A549 (cell line): Measurements from ENCODE around the gene OR4K5. TPM values are rescaled to one million over a fixed set of nuclear protein-coding genes. Genes with fewer than 3 reads are reported as not detected.

Experiments
- ATAC-seq, 2 experiments: fragments of 200-7000 bp in 1 of 2; fragments of >200 bp in 1 of 2; cut with Nextera tagmentation in 1 of 2; cut with Tn5 transposase in 1 of 2; 3 replicates each; pipeline versions ENCODE4 v1.8.0 to v1.9.1; 2018 to 2020; ENCODE audit warnings: mild to moderate bottlenecking in 1 of 2, moderate library complexity in 1 of 2
- CTCF ChIA-PET: fragments of 300-600 bp; sonication (Branson Sonifier 250); formaldehyde crosslinking; extraction: SDS; loops from one replicate; lab custom pipeline; 2021; ENCODE audit warnings: antibody characterized with exemption, inconsistent platforms; lab: Yijun Ruan, JAX
- POLR2A ChIA-PET: fragments of 350-600 bp; formaldehyde crosslinking; extraction: SDS; loops from one replicate; lab custom pipeline; 2021; ENCODE audit warnings: antibody characterized with exemption, inconsistent platforms; lab: Yijun Ruan, JAX
- DNase-seq, 2 experiments: peaks; one replicate each; pipeline versions ENCODE4 v3.0.0 to v3.0.0-alpha.2; 2011 to 2016; ENCODE audit warnings: low read depth in 1 of 2, low spot score in 1 of 2
- FAIRE-seq: peaks from 2 replicates; lab custom pipeline; 2011; peaks lifted over from hg19 to GRCh38; lab: Jason Lieb, UNC
- H3K27ac ChIP-seq, 2 experiments: fragments of >200 bp; sonication (Bioruptor Twin); formaldehyde crosslinking; 3 replicates each; pipeline ENCODE4 v1.5.1; 2016 to 2017
- H3K4me1 ChIP-seq: fragments of >200 bp; sonication (Bioruptor Twin); formaldehyde crosslinking; 3 replicates; pipeline ENCODE4 v1.6.1; 2016
- H3K4me2 ChIP-seq: fragments of >200 bp; sonication (Bioruptor Twin); formaldehyde crosslinking; 3 replicates; pipeline ENCODE4 v1.6.1; 2016
- H3K4me3 ChIP-seq: fragments of >200 bp; sonication (Bioruptor Twin); formaldehyde crosslinking; 3 replicates; pipeline ENCODE4 v1.5.1; 2016
- H3K9me3 ChIP-seq: fragments of >200 bp; sonication (Bioruptor Twin); formaldehyde crosslinking; 3 replicates; pipeline ENCODE4 v1.6.1; 2016
- ATOH8 ChIP-seq: fragments of 250-450 bp; sonication (Bioruptor Pico); IDR thresholded peaks from 2 replicates; pipeline ENCODE4 v1.5.0; 2020; ENCODE audit warnings: low read depth, mild to moderate bottlenecking, moderate library complexity
- CBX2 ChIP-seq: fragments of 200-600 bp; sonication (generic); IDR thresholded peaks from 2 replicates; pipeline ENCODE4 v1.6.1; 2016; ENCODE audit warnings: low read depth, mild to moderate bottlenecking, borderline replicate concordance
- CBX8 ChIP-seq: fragments of 200-600 bp; sonication (generic); IDR thresholded peaks from 2 replicates; pipeline ENCODE4 v1.6.1; 2016
- CEBPB ChIP-seq, 2 experiments: fragments of >200 bp in 1 of 2; sonication (Bioruptor Twin) in 1 of 2; formaldehyde crosslinking in 1 of 2; IDR thresholded peaks; 2 replicates each; pipeline ENCODE4 v1.6.1; 2012 to 2016
- CHD2 ChIP-seq: fragments of 150-350 bp; IDR thresholded peaks from 2 replicates; pipeline ENCODE4 v1.6.1; 2014; ENCODE audit warnings: low read length; ENCODE audit not compliant: partially characterized antibody
- CTCF ChIP-seq: fragments of >200 bp; sonication (Bioruptor Twin); formaldehyde crosslinking; IDR thresholded peaks from 3 replicates; pipeline ENCODE4 v1.5.1; 2016
- EHMT2 ChIP-seq: fragments of 200-600 bp; sonication (generic); IDR thresholded peaks from 2 replicates; pipeline ENCODE4 v1.6.1; 2016; ENCODE audit warnings: antibody characterized with exemption, low read depth, mild to moderate bottlenecking, moderate library complexity
- EP300 ChIP-seq, 2 experiments: fragments of >200 bp; sonication (Bioruptor Twin); formaldehyde crosslinking; IDR thresholded peaks; 2 replicates in 1 of 2; 3 replicates in 1 of 2; pipeline ENCODE4 v1.6.1; 2016 to 2017
- ESRRA ChIP-seq: fragments of 150-350 bp; IDR thresholded peaks from 2 replicates; pipeline ENCODE4 v1.6.1; 2014; ENCODE audit warnings: mild to moderate bottlenecking, low read length, borderline replicate concordance
- FOSB ChIP-seq: fragments of 250-450 bp; sonication (Bioruptor Pico); IDR thresholded peaks from 2 replicates; pipeline ENCODE4 v1.5.0; 2020; ENCODE audit warnings: mild to moderate bottlenecking, moderate library complexity
- FOSL2 ChIP-seq, 2 experiments: fragments of 450-650 bp in 1 of 2; fragments of >200 bp in 1 of 2; sonication (Bioruptor Twin) in 1 of 2; formaldehyde crosslinking; IDR thresholded peaks; 2 replicates each; pipeline versions ENCODE4 v1.5.0 to v1.6.1; 2016 to 2020; ENCODE audit warnings: mild to moderate bottlenecking in 1 of 2, moderate library complexity in 1 of 2
- FOXS1 ChIP-seq: fragments of 250-450 bp; sonication (Bioruptor Pico); IDR thresholded peaks from 2 replicates; pipeline ENCODE4 v1.5.0; 2020; ENCODE audit warnings: mild to moderate bottlenecking, moderate library complexity
- GATA3 ChIP-seq: IDR thresholded peaks from 2 replicates; pipeline ENCODE4 v1.6.1; 2012; ENCODE audit warnings: borderline replicate concordance
- HOXA7 ChIP-seq: fragments of 250-450 bp; sonication (Bioruptor Pico); IDR thresholded peaks from 2 replicates; pipeline ENCODE4 v1.5.0; 2020; ENCODE audit warnings: mild to moderate bottlenecking, moderate library complexity
- JUN ChIP-seq, 2 experiments: fragments of >200 bp; sonication (Bioruptor Twin); formaldehyde crosslinking; IDR thresholded peaks; 2 replicates in 1 of 2; 3 replicates in 1 of 2; pipeline ENCODE4 v1.6.1; 2016 to 2017
- JUNB ChIP-seq: fragments of >200 bp; sonication (Bioruptor Twin); formaldehyde crosslinking; IDR thresholded peaks from 2 replicates; pipeline ENCODE4 v1.6.1; 2016
- KDM1A ChIP-seq: fragments of 200-600 bp; sonication (generic); IDR thresholded peaks from 2 replicates; pipeline ENCODE4 v1.6.1; 2016; ENCODE audit warnings: low read depth, mild to moderate bottlenecking
- MAZ ChIP-seq: fragments of 150-350 bp; IDR thresholded peaks from 2 replicates; pipeline ENCODE4 v1.6.1; 2014; ENCODE audit warnings: antibody characterized with exemption, low read depth, low read length, borderline replicate concordance
- NR3C1 ChIP-seq: fragments of >200 bp; sonication (Bioruptor Twin); formaldehyde crosslinking; IDR thresholded peaks from 3 replicates; pipeline ENCODE4 v1.6.1; 2017
- POLR2AphosphoS2 ChIP-seq: conservative IDR thresholded peaks from 2 replicates; pipeline ENCODE4 v1.6.1; 2012; ENCODE audit warnings: low read length, improper control_type of control experiment, inconsistent platforms
- RAD21 ChIP-seq, 2 experiments: fragments of >200 bp in 1 of 2; sonication (Bioruptor Twin) in 1 of 2; formaldehyde crosslinking in 1 of 2; IDR thresholded peaks in 1 of 2; conservative IDR thresholded peaks in 1 of 2; 2 replicates in 1 of 2; 3 replicates in 1 of 2; pipeline ENCODE4 v1.6.1; 2012 to 2018; ENCODE audit warnings: inconsistent platforms in 1 of 2
- RCOR1 ChIP-seq: fragments of 150-350 bp; IDR thresholded peaks from 2 replicates; pipeline ENCODE4 v1.6.1; 2014; ENCODE audit warnings: antibody characterized with exemption, low read length, low read depth
- REST ChIP-seq: fragments of 200-600 bp; sonication (generic); IDR thresholded peaks from 2 replicates; pipeline ENCODE4 v1.6.1; 2016; ENCODE audit warnings: antibody characterized with exemption, mild to moderate bottlenecking, moderate library complexity
- SMC3 ChIP-seq: fragments of >200 bp; sonication (Bioruptor Twin); formaldehyde crosslinking; IDR thresholded peaks from 3 replicates; pipeline ENCODE4 v1.6.1; 2018; ENCODE audit warnings: inconsistent platforms
- TP53 ChIP-seq: fragments of 250-450 bp; sonication (Bioruptor Pico); IDR thresholded peaks from 2 replicates; pipeline ENCODE4 v1.5.0; 2021; ENCODE audit warnings: mild to moderate bottlenecking, moderate library complexity
- USF2 ChIP-seq: fragments of 450-650 bp; IDR thresholded peaks from 2 replicates; pipeline ENCODE4 v1.6.1; 2014; ENCODE audit warnings: antibody characterized with exemption
- WGBS: methylation state at CpG from one replicate; pipeline ENCODE4 v1.1.6; 2017; ENCODE audit errors: missing lambda C conversion rate; 5-methylcytosine and 5-hydroxymethylcytosine counted together
- polyA plus RNA-seq, 4 experiments: library from polyadenylated mRNA; depleted of rRNA in 3 of 4; stranded (reverse); fragments of >200 nt; fragmentation: RNase III in 1 of 4; extraction: RNeasy Plus Mini Kit Qiagen cat#74134 plus additional on column Dnase treatment in 1 of 4; gene quantifications; 2 replicates in 3 of 4; 3 replicates in 1 of 4; pipeline ENCODE4 v1.2.3, GENCODE V29; 2011 to 2017

Gene OR4K5
- polyA plus RNA-seq, 2 of the 4 experiments (the other 2 are of a cell fraction) = not detected

- DNase-seq = no peak
- ChIA-PET POLR2A (no interaction called here), CTCF (interaction anchor here (1.4 to 1.9 kb wide), 2 partner anchors 16 to 23 kb away, joined by 3 to 5 read pairs; no protein-coding TSS in a partner anchor)
- H3K4me2 ChIP-seq = no peak overlapping the region
- TF ChIP-seq RAD21 (conservative IDR thresholded peaks at IDR 0.05 in 1 of 2, IDR thresholded peaks at IDR 0.05 in 1 of 2) (no peak), NR3C1 (no peak), ESRRA (no peak), KDM1A (no peak), CBX2 (no peak), FOXS1 (CRISPR knock-in tag) (no peak), ATOH8 (CRISPR knock-in tag) (no peak), JUNB (no peak), JUN (IDR thresholded peaks at IDR 0.05) (no peak)
- TF ChIP-seq, all 56 proteins: peak for 0
- H3K4me3 ChIP-seq = no peak overlapping the region
- ATAC-seq = no peak
- no peak overlapping the region for H3K27ac ChIP-seq
- H3K9me3 ChIP-seq = no peaks in the 10 kb centered on the region
- 3% methylated on average over 3 of the region's 3 CpGs for WGBS
- H3K4me1 ChIP-seq = no peaks in the 10 kb centered on the region
- no peak for FAIRE-seq
Observed at GRCh38 chr14:19911114-19911513, 9.3 kb upstream of the OR4K5 start.

GRCh38 chr14:19917243-19917642, 3.2 kb upstream of the OR4K5 start:
- Histone ChIP-seq H3K4me2 (no peak overlapping the region), H3K4me3 (no peak overlapping the region), H3K9me3 (no peaks in the 10 kb centered on the region), H3K4me1 (peaks cover 8% of the 10 kb centered on the region; the same call in 2 of the 3 replicates), H3K27ac (no peak overlapping the region)
- CTCF ChIA-PET = no interaction called here
- FAIRE-seq = no peak
- no peak for ATAC-seq
- DNase-seq = no peak
- POLR2A ChIA-PET = no interaction called here
- 18% methylated on average over 3 of the region's 3 CpGs for WGBS
- TF ChIP-seq CTCF (no peak), EP300 (IDR thresholded peaks at IDR 0.05) (no peak), RCOR1 (no peak), FOXS1 (CRISPR knock-in tag) (no peak), USF2 (no peak), GATA3 (no peak), ATOH8 (CRISPR knock-in tag) (no peak), EHMT2 (no peak), CEBPB (IDR thresholded peaks at IDR 0.05) (no peak), POLR2AphosphoS2 (no peak), REST (no peak), CBX8 (no peak), HOXA7 (CRISPR knock-in tag) (no peak), SMC3 (no peak), TP53 (CRISPR knock-in tag) (no peak), NR3C1 (no peak), FOSB (CRISPR knock-in tag) (no peak), CHD2 (no peak), MAZ (no peak), FOSL2 (IDR thresholded peaks at IDR 0.05) (no peak), FOSL2 (CRISPR knock-in tag; IDR thresholded peaks at IDR 0.05) (no peak)
- TF ChIP-seq, all 56 proteins: peak for 0
